ENCODE data around the gene UBXN2A.

DNA sequence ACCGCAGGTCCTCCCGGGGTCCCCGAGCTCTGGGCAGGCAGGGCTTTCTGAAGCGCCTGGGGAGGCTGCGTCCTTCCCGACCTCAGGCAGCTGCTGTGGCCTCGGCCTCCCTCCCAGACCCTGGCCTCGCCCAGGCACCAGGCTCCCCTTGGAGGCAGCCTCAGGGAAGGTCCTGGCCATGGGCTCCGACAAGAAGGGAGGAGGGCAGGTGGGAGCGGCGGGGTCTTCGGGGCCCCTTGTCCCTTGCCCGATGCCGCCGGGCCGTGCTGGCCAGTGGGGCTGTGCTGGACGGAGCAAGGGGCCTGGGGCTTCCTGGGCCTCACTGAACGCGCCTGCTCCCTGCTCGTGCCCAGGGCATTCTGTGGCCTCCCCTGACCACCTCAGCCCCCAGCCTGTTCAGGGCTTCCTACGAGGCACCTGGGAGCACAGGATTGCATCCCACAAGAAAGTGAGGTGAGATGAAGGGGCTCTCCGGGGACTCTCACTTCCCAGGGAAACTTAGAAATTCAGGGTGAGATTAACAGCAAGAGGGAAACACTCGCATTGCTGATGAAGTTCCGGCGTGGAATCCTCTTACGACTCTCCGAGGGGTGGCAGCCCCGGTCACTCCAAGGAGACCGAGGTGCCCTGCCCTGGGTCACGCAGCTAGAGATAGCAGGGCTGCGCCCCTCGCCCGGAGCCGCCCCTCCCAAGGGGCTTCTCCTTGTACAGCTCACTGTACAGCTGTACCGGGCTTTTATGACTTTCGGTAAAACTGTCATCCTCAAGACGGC is 70.4 kb downstream of the UBXN2A start:
- no peak for TF ChIP-seq CTCF (IDR thresholded peaks at IDR 0.05; ENCODE audit: low read depth, low read length)
- TF ChIP-seq POLR2A (IDR thresholded peaks at IDR 0.05; ENCODE audit: extremely low read depth, insufficient read length), result no peak
